ES-I3 (cell line): ENCODE data around the gene RC3H2.

ENCODE experiments used
- H3K36me3 ChIP-seq: 2 replicates; pipeline ENCODE4 v1.6.1; 2013; ENCODE audit warnings: mild to moderate bottlenecking, low read length, control low read depth, moderate library complexity; ENCODE audit not compliant: insufficient read depth
- H3K4me1 ChIP-seq: 2 replicates; pipeline ENCODE4 v1.6.1; 2013; ENCODE audit warnings: mild to moderate bottlenecking, control low read depth, low read length; ENCODE audit not compliant: insufficient read depth
- H3K9ac ChIP-seq: 2 replicates; pipeline ENCODE4 v1.6.1; 2013; ENCODE audit warnings: low read depth, mild to moderate bottlenecking, low read length, moderate library complexity
- H3K9me3 ChIP-seq: 2 replicates; pipeline ENCODE4 v1.6.1; 2013; ENCODE audit warnings: mild to moderate bottlenecking, low read length, moderate library complexity; ENCODE audit not compliant: control insufficient read depth, insufficient read depth

The RC3H2 gene

GRCh38 chr9:122904823-122905710 is at the start of gene RC3H2:
RC3H2 (minus strand) TSS chr9:122905359; CDS start chr9:122897509, 7,850 bp downstream.
- no peaks in the 10 kb centered on the region for H3K36me3 ChIP-seq

GRCh38 chr9:122954253-122954691 is 49.1 kb upstream of the RC3H2 start:
- H3K36me3 ChIP-seq: no peaks in the 10 kb centered on the region
- H3K4me1 ChIP-seq: peaks cover 7% of the 10 kb centered on the region; the same call in 1 of the 2 replicates
- no peaks in the 10 kb centered on the region for H3K9me3 ChIP-seq
- no peak overlapping the region for H3K9ac ChIP-seq

More at GRCh38 chr9:122904823-122905710, at the start of gene RC3H2:
- Histone ChIP-seq H3K4me1 (no peaks in the 10 kb centered on the region), H3K9ac (peak within 1 kb of the TSS; percentile 98), H3K9me3 (no peaks in the 10 kb centered on the region)

GRCh38 chr9:122951056-122951455 is 45.9 kb upstream of the RC3H2 start:
- Histone ChIP-seq H3K9me3 (no peaks in the 10 kb centered on the region), H3K9ac (no peak overlapping the region), H3K36me3 (no peaks in the 10 kb centered on the region), H3K4me1 (peaks cover 7% of the 10 kb centered on the region; the same call in 1 of the 2 replicates)

- H3K9ac ChIP-seq: no peak overlapping the region
- peaks cover 13% of the 10 kb centered on the region; the same call in 1 of the 2 replicates for H3K4me1 ChIP-seq
- H3K9me3 ChIP-seq: no peaks in the 10 kb centered on the region
- no peaks in the 10 kb centered on the region for H3K36me3 ChIP-seq
Observed at GRCh38 chr9:122950263-122950662, 45.1 kb upstream of the RC3H2 start.

- Histone ChIP-seq H3K9ac (no peak overlapping the region), H3K9me3 (no peaks in the 10 kb centered on the region), H3K4me1 (peaks cover 15% of the 10 kb centered on the region; the same call in 1 of the 2 replicates), H3K36me3 (no peaks in the 10 kb centered on the region)
Observed at GRCh38 chr9:122949696-122950095, 44.5 kb upstream of the RC3H2 start.

- Histone ChIP-seq H3K36me3 (no peaks in the 10 kb centered on the region), H3K4me1 (peaks cover 15% of the 10 kb centered on the region; the same call in 1 of the 2 replicates), H3K9ac (no peak overlapping the region), H3K9me3 (no peaks in the 10 kb centered on the region)
Observed at GRCh38 chr9:122948313-122948712, 43.2 kb upstream of the RC3H2 start.

- no peaks in the 10 kb centered on the region for H3K9me3 ChIP-seq
- H3K36me3 ChIP-seq: no peaks in the 10 kb centered on the region
- H3K9ac ChIP-seq: no peak overlapping the region
- peaks cover 15% of the 10 kb centered on the region; the same call in 1 of the 2 replicates for H3K4me1 ChIP-seq
Observed at GRCh38 chr9:122946461-122947005, 41.4 kb upstream of the RC3H2 start.

GRCh38 chr9:122944960-122945888 is 40.1 kb upstream of the RC3H2 start:
- H3K4me1 ChIP-seq: peaks cover 15% of the 10 kb centered on the region; the same call in 1 of the 2 replicates
- H3K9ac ChIP-seq: no peak overlapping the region
- H3K36me3 ChIP-seq: no peaks in the 10 kb centered on the region
- H3K9me3 ChIP-seq: no peaks in the 10 kb centered on the region

GRCh38 chr9:122941582-122942234 is 36.5 kb upstream of the RC3H2 start:
- peak overlapping the region; percentile 97 for H3K9ac ChIP-seq
- H3K36me3 ChIP-seq: no peaks in the 10 kb centered on the region
- peaks cover 8% of the 10 kb centered on the region; the same call in 1 of the 2 replicates for H3K4me1 ChIP-seq
- H3K9me3 ChIP-seq: no peaks in the 10 kb centered on the region

GRCh38 chr9:122940749-122941581 is 35.8 kb upstream of the RC3H2 start, which contains the start of gene RABGAP1:
RABGAP1 (plus strand) TSS chr9:122941020; CDS start chr9:122957060, 16,040 bp downstream.
- H3K9ac ChIP-seq: peak within 1 kb of the TSS; percentile 97
- peaks cover 8% of the 10 kb centered on the region; the same call in 1 of the 2 replicates for H3K4me1 ChIP-seq
- H3K36me3 ChIP-seq: no peaks in the 10 kb centered on the region
- H3K9me3 ChIP-seq: no peaks in the 10 kb centered on the region

GRCh38 chr9:122940454-122940748 is 35.2 kb upstream of the RC3H2 start:
- Histone ChIP-seq H3K9ac (peak overlapping the region; percentile 53), H3K36me3 (no peaks in the 10 kb centered on the region)

GRCh38 chr9:122939601-122940000 is 34.4 kb upstream of the RC3H2 start:
- Histone ChIP-seq H3K9ac (no peak overlapping the region), H3K4me1 (no peaks in the 10 kb centered on the region), H3K9me3 (no peaks in the 10 kb centered on the region), H3K36me3 (no peaks in the 10 kb centered on the region)

More at GRCh38 chr9:122940454-122940748, 35.2 kb upstream of the RC3H2 start:
- peaks cover 4% of the 10 kb centered on the region; the same call in 1 of the 2 replicates for H3K4me1 ChIP-seq
- H3K9me3 ChIP-seq: no peaks in the 10 kb centered on the region

- no peaks in the 10 kb centered on the region for H3K9me3 ChIP-seq
- no peaks in the 10 kb centered on the region for H3K36me3 ChIP-seq
- H3K9ac ChIP-seq: no peak overlapping the region
- no peaks in the 10 kb centered on the region for H3K4me1 ChIP-seq
Observed at GRCh38 chr9:122936883-122937282, 31.7 kb upstream of the RC3H2 start.
